ENCODE results near the gene APOO. TPM values are rescaled to one million over a fixed set of nuclear protein-coding genes. Genes with fewer than 3 reads are reported as not detected.

APOO gene
- polyA plus RNA-seq = 10 to 100 TPM; 18.8 to 23.6 (median 20.7) TPM

DNA sequence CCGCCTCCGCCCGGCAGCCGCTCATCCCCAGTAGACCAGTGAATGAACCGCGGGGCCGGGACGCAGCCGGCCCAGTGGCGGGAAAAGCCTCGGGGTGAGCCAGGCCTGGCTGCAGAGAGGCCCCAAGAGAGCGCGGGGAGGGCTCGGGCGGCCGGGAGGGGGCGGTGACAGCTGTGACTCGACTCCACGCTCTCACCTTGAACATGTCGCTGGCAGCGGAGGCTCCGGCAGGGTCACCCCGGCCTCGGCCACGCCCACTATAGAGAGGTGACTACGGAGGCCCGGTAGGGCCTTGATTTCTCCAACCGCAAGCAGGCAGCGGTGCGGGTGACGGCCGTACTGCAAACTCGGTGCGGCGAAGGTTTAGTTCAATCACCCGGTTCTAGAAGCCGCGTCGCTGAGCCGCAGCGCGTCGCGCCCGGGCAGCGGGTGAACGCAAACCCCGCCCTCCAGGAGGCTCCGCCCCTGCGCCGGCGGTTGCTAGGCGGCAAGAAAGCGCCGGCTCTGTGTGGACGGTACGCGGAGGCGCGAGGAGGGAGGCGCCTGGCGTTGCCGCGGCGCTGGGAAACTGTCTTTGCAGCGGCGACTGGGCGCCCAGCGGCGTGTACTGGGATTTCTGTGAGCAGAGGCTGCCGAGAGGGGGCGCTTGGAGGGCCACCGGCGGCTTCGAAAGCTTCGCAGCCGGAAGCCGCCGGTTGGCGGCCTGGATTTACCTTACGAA lies at the start of gene APOO, which contains the start of gene CXorf58:
TSS of gene APOO (minus strand) at position 441 of the 721 bp plus-strand sequence. CDS start at position 205, 236 bp downstream.
TSS of gene CXorf58 (plus strand) at position 509 of the 721 bp plus-strand sequence. CDS start 2,297 bp downstream, outside the sequence.
- peaks cover 4 to 8% (median 6%) of the 10 kb centered on the region in 3 donors for H3K27me3 Mint-ChIP-seq (ENCODE audit: low read depth in 3 of 3)
- DNase-seq = peak; percentile 89 to 93 (median 92)
- H3K27ac Mint-ChIP-seq = peak within 1 kb of the TSS; percentile 85 to 92 (median 88)
- peak within 1 kb of the TSS; percentile 76 to 84 (median 80) for H3K4me3 Mint-ChIP-seq
- H3K4me1 Mint-ChIP-seq = peaks cover 11 to 12% of the 10 kb centered on the region in 2 donors
- H3K9me3 Mint-ChIP-seq = no peaks in the 10 kb centered on the region
- H3K36me3 Mint-ChIP-seq = no peaks in the 10 kb centered on the region

DNA sequence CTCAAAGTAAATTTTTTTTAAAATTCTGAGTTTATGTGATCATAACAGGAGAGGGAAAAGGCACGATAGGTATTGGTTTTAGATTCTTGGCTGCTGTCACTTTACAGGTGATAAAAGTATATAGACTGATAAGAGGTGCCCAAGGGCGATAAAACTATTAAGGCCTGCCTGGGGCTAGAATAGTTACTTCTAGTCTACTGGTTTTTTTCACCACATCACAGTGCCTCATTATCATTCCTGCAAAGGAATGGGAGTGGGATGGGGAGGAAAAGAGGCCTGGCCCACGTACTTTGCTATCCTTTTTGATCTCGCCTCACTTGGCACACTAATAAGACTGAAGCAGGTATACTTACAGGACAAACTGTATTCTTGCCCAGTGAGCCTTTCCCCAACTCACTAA lies 46.7 kb upstream of the APOO start:
- Mint-ChIP-seq H3K27me3 (ENCODE audit: low read depth in 3 of 3) (peaks cover 0 to 2% (median 0%) of the 10 kb centered on the region in 3 donors), H3K27ac (peak overlapping the region in 3 of 6 donors; percentile 31 to 91 (median 62)), H3K36me3 (no peaks in the 10 kb centered on the region), H3K9me3 (no peaks in the 10 kb centered on the region), H3K4me3 (peak overlapping the region in 1 of 5 donors; percentile 9), H3K4me1 (peaks cover 24 to 33% of the 10 kb centered on the region in 2 donors)
- DNase-seq = no peak

GRCh38 chrX:23953908-23954269 lies 46.2 kb upstream of the APOO start:
- Mint-ChIP-seq H3K9me3 (no peaks in the 10 kb centered on the region), H3K36me3 (no peaks in the 10 kb centered on the region), H3K27me3 (ENCODE audit: low read depth in 3 of 3) (peaks cover 0 to 2% (median 0%) of the 10 kb centered on the region in 3 donors), H3K27ac (peak overlapping the region; percentile 74 to 92 (median 90)), H3K4me3 (peak overlapping the region; percentile 77 to 82 (median 81)), H3K4me1 (peaks cover 24 to 33% of the 10 kb centered on the region in 2 donors)
- peak in 1 of 3 donors; percentile 5 for DNase-seq

GRCh38 chrX:23952984-23953907 lies 45.5 kb upstream of the APOO start:
- peak overlapping the region; percentile 74 to 92 (median 90) for H3K27ac Mint-ChIP-seq
- H3K27me3 Mint-ChIP-seq (ENCODE audit: low read depth in 3 of 3) = peaks cover 0 to 2% (median 0%) of the 10 kb centered on the region in 3 donors
- peak; percentile 38 to 47 (median 45) for DNase-seq
- H3K4me3 Mint-ChIP-seq = peak overlapping the region; percentile 77 to 82 (median 81)
- H3K9me3 Mint-ChIP-seq = no peaks in the 10 kb centered on the region
- peaks cover 24 to 33% of the 10 kb centered on the region in 2 donors for H3K4me1 Mint-ChIP-seq
- H3K36me3 Mint-ChIP-seq = no peaks in the 10 kb centered on the region

DNA sequence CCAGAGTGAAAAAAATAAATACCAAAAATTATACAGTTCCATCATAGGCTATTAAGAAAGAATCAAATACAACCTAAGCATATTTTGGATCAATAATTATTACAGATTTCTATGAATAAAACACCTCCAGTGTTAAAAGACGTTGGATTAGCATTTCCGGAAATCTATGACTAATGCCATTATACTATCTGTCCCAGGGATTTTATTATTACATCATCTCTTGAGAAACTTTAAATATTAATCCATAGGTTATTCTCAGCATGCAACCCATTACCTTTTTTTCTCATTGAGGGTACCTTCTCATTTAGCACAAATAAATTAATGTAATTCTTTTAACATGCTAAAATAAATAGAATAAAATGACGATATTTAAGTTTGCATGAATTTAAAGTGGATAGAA lies 44.7 kb upstream of the APOO start:
- Mint-ChIP-seq H3K4me1 (peaks cover 24 to 33% of the 10 kb centered on the region in 2 donors), H3K36me3 (no peaks in the 10 kb centered on the region), H3K27ac (peak overlapping the region in 3 of 6 donors; percentile 74 to 92 (median 87)), H3K4me3 (peak overlapping the region in 3 of 5 donors; percentile 77 to 82 (median 81)), H3K27me3 (ENCODE audit: low read depth in 3 of 3) (peaks cover 0 to 2% (median 0%) of the 10 kb centered on the region in 3 donors), H3K9me3 (no peaks in the 10 kb centered on the region)
- DNase-seq = no peak

GRCh38 chrX:23945206-23945605 lies 37.5 kb upstream of the APOO start:
- peaks cover 0 to 4% (median 0%) of the 10 kb centered on the region in 3 donors for H3K27me3 Mint-ChIP-seq (ENCODE audit: low read depth in 3 of 3)
- DNase-seq = no peak
- H3K4me1 Mint-ChIP-seq = no peaks in the 10 kb centered on the region
- no peaks in the 10 kb centered on the region for H3K9me3 Mint-ChIP-seq
- H3K27ac Mint-ChIP-seq = no peak overlapping the region
- H3K4me3 Mint-ChIP-seq = no peak overlapping the region
- peaks cover 0 to 4% (median 4%) of the 10 kb centered on the region in 3 donors for H3K36me3 Mint-ChIP-seq

DNA sequence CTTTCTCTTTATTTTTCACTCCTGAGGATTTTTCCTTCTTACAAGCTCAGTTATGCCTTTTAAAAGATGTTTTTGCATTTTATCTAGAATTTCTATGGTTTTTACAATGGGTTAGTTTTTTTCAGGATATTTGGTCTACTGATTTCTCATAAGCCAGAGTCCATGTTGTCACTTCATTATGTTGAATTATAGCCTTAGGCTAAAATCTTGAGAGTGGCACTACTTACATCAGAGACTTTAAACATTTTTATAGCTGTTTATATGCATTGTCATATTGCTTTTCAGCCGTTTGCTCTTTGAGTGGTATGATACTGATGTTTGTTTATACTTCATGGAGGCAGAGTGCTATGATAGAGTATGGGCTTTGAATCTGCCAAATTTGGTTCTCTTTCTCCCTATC lies 36.5 kb upstream of the APOO start:
- no peak overlapping the region for H3K27ac Mint-ChIP-seq

GRCh38 chrX:23939203-23939602 lies 31.5 kb upstream of the APOO start:
- Mint-ChIP-seq H3K27me3 (ENCODE audit: low read depth in 3 of 3) (peaks cover 0 to 4% (median 0%) of the 10 kb centered on the region in 3 donors), H3K4me1 (no peaks in the 10 kb centered on the region), H3K27ac (no peak overlapping the region), H3K9me3 (no peaks in the 10 kb centered on the region), H3K36me3 (no peaks in the 10 kb centered on the region), H3K4me3 (no peak overlapping the region)
- DNase-seq = no peak

More for the DNA sequence above, 36.5 kb upstream of the APOO start:
- Mint-ChIP-seq H3K4me1 (no peaks in the 10 kb centered on the region), H3K36me3 (peaks cover 0 to 4% (median 4%) of the 10 kb centered on the region in 3 donors), H3K4me3 (no peak overlapping the region), H3K9me3 (no peaks in the 10 kb centered on the region), H3K27me3 (ENCODE audit: low read depth in 3 of 3) (peaks cover 0 to 4% (median 0%) of the 10 kb centered on the region in 3 donors)
- no peak for DNase-seq

- no peak for DNase-seq
- Mint-ChIP-seq H3K27me3 (ENCODE audit: low read depth in 3 of 3) (peaks cover 0 to 2% (median 0%) of the 10 kb centered on the region in 3 donors), H3K4me1 (no peaks in the 10 kb centered on the region), H3K36me3 (no peaks in the 10 kb centered on the region), H3K4me3 (no peak overlapping the region), H3K27ac (no peak overlapping the region), H3K9me3 (no peaks in the 10 kb centered on the region)
Observed at GRCh38 chrX:23938690-23939089, 31.0 kb upstream of the APOO start.

- Mint-ChIP-seq H3K27me3 (ENCODE audit: low read depth in 3 of 3) (peaks cover 0 to 5% (median 0%) of the 10 kb centered on the region in 3 donors), H3K4me3 (no peak overlapping the region), H3K27ac (no peak overlapping the region), H3K9me3 (no peaks in the 10 kb centered on the region), H3K36me3 (no peaks in the 10 kb centered on the region), H3K4me1 (peaks cover 2 to 3% of the 10 kb centered on the region in 2 donors)
- DNase-seq = no peak
Observed at GRCh38 chrX:23937100-23937499, 29.4 kb upstream of the APOO start.

DNA sequence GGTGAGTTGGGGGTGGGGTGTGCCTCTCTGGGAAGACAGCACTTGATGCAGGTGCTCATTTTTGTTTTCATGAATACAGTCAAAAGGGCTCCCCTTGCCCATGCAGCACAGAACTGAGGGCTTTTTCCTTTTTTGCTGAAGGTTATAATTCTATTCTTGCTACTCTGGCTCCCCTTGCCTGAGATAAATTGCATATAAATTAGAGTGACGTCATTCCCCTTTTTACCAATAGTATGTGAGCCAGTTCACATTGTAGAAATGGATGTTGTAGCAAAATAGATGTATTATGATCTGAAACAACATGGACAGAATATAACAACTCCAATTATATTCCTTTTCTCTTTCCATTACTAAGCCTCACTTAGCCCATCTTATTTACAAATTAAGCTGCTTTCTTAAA lies 28.4 kb upstream of the APOO start:
- Mint-ChIP-seq H3K9me3 (no peaks in the 10 kb centered on the region), H3K36me3 (no peaks in the 10 kb centered on the region), H3K27me3 (ENCODE audit: low read depth in 3 of 3) (peaks cover 0 to 5% (median 2%) of the 10 kb centered on the region in 3 donors), H3K4me3 (no peak overlapping the region), H3K27ac (no peak overlapping the region), H3K4me1 (peaks cover 11 to 12% of the 10 kb centered on the region in 2 donors)
- DNase-seq = no peak

DNA sequence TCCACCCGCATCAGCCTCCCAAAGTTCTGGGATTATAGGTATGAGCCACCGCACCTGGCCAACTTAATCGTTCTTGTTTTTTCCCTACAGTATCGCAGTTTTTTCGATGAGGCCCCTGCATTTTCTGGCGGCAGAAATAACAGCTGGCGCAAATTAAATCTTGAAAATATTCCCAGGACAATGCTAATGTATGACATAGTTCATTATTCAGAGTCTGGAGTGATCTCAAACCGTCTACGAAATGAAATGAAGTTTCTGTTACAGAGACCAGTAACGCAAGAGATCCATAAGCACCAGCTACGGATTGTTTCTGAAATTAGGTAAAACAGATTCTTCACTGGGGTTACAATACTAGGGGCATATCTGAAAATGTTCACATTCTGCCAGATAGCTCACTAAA lies 27.4 kb upstream of the APOO start:
- Mint-ChIP-seq H3K36me3 (no peaks in the 10 kb centered on the region), H3K9me3 (no peaks in the 10 kb centered on the region), H3K4me3 (no peak overlapping the region), H3K4me1 (peaks cover 15 to 16% of the 10 kb centered on the region in 2 donors), H3K27me3 (ENCODE audit: low read depth in 3 of 3) (peaks cover 0 to 5% (median 2%) of the 10 kb centered on the region in 3 donors), H3K27ac (no peak overlapping the region)
- DNase-seq = no peak

DNA sequence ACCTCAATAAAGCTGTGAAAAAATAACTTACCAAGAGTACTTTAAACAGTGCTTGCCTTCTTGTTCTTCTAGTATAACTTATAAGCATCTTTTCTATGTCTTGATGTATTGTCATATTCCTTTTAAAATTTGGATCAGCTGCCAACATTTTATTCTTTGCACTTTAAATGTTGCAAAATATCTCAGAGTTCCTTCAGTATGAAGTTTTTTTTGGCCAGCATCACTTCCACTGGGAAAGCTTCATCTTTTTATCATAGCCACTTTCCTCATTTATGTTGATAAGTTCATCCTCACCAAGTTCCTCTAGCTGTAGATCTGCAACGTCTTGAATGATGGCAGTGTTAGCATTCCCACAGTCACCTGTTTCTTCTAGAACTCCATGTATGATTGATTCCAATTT lies 24.3 kb upstream of the APOO start:
- Mint-ChIP-seq H3K4me1 (peaks cover 15 to 16% of the 10 kb centered on the region in 2 donors), H3K4me3 (no peak overlapping the region), H3K27ac (peak overlapping the region; percentile 30 to 86 (median 70)), H3K36me3 (no peaks in the 10 kb centered on the region), H3K27me3 (ENCODE audit: low read depth in 3 of 3) (peaks cover 0 to 5% (median 2%) of the 10 kb centered on the region in 3 donors), H3K9me3 (no peaks in the 10 kb centered on the region)
- no peak for DNase-seq
